ENCODE results near the gene MARCHF5. TPM values are rescaled to one million over a fixed set of nuclear protein-coding genes. Genes with fewer than 3 reads are reported as not detected.

Gene MARCHF5
- total RNA-seq, 1 donor from 2014 or later = 28.3 TPM

- intact Hi-C loops (cut with DNase I) = no loop called here
- peaks cover 5% of the 10 kb centered on the region for H3K36me3 ChIP-seq
These were observed 574 bp downstream of the MARCHF5 start for GRCh38 chr10:92291616-92291865.

DNA sequence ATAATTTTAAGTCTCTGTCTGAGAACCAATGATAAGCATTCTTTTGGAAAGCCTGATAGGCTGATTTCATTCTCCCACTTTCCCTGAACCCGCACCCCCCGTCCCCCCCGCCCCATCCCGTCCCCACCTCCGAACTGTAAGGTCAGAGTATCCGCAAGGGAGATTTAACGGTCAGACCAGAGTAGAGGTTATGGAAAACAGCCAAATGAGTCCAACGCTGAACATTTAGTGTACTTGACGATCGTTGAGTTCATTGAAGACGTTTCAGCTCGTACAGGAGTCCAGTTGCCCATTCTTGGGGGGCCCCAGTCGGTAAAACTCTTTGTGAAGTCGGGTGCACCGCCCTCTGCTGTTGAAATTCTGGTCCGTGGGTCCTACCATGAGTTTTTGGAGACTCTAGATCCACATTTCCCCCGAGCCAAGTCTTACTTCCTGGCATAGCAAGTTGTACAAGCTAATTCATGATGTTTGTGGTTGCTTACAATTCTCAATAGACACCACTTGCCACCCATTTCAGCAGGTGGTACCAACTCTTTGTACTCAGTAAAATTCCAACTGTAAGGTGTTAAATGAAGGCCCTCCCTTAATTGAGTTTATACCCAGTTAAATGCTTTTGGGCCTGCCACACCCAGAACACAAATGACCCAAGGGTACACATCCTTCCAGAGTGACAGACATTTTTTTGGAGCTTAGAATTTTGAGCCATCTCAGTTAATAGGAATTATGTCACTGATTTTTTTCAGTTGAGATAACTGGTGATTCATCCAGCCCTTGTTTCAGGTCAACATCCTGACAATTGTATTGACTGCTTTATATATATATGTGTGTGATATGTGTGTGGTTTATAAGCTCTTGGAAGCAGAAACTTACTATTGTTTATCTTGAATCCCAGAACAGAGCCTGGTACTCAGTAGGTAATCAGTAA is 1.2 kb downstream of the MARCHF5 start:
- H3K9me3 ChIP-seq = no peaks in the 10 kb centered on the region
- H3K4me1 ChIP-seq = peaks cover 21% of the 10 kb centered on the region
- H3K27ac ChIP-seq = peak overlapping the region; percentile 95
- peak; percentile 61 for DNase-seq
- H3K36me3 ChIP-seq = peaks cover 5% of the 10 kb centered on the region
- peak overlapping the region; percentile 95 for H3K4me3 ChIP-seq
- TF ChIP-seq, protein P1, sequence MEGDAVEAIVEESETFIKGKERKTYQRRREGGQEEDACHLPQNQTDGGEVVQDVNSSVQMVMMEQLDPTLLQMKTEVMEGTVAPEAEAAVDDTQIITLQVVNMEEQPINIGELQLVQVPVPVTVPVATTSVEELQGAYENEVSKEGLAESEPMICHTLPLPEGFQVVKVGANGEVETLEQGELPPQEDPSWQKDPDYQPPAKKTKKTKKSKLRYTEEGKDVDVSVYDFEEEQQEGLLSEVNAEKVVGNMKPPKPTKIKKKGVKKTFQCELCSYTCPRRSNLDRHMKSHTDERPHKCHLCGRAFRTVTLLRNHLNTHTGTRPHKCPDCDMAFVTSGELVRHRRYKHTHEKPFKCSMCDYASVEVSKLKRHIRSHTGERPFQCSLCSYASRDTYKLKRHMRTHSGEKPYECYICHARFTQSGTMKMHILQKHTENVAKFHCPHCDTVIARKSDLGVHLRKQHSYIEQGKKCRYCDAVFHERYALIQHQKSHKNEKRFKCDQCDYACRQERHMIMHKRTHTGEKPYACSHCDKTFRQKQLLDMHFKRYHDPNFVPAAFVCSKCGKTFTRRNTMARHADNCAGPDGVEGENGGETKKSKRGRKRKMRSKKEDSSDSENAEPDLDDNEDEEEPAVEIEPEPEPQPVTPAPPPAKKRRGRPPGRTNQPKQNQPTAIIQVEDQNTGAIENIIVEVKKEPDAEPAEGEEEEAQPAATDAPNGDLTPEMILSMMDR (IDR thresholded peaks at IDR 0.05) = peak; percentile 40
- ATAC-seq = peak; percentile 2 to 16
- no peaks in the 10 kb centered on the region for H3K27me3 ChIP-seq (ENCODE audit: low read depth)
- intact Hi-C loops (cut with DNase I) = no loop called here

More at GRCh38 chr10:92291616-92291865, 574 bp downstream of the MARCHF5 start:
- no peak for ATAC-seq
- Histone ChIP-seq H3K27me3 (ENCODE audit: low read depth) (no peaks in the 10 kb centered on the region), H3K9me3 (no peaks in the 10 kb centered on the region), H3K4me1 (peaks cover 21% of the 10 kb centered on the region), H3K27ac (peak overlapping the region; percentile 95), H3K4me3 (peak overlapping the region; percentile 95)
- TF ChIP-seq, protein P1 (IDR thresholded peaks at IDR 0.05) = no peak
- DNase-seq = no peak

DNA sequence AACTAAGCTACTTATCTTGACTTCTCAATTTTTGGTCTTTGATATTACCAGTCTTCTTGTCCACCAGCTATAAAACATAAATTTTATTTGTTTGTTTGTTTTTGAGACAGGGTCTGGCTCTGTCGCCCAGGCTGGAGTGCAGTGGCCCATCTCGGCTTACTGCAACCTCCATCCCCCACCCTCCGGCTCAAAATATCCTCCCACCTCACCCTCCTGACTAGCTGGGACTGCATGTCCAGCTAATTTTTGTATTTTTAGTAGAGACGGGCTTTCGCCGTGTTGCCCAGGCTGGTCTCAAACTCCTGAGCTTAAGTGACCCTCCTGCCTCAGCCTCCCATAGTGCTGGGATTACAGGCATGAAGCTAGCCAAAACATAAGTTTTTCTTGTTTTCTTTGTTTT is 7.5 kb downstream of the MARCHF5 start:
- TF ChIP-seq, protein P1 (IDR thresholded peaks at IDR 0.05) = no peak
- no peaks in the 10 kb centered on the region for H3K27me3 ChIP-seq (ENCODE audit: low read depth)
- no peak overlapping the region for H3K4me3 ChIP-seq
- H3K27ac ChIP-seq = no peak overlapping the region
- peaks cover 7% of the 10 kb centered on the region for H3K4me1 ChIP-seq
- H3K36me3 ChIP-seq = peaks cover 20% of the 10 kb centered on the region
- H3K9me3 ChIP-seq = no peaks in the 10 kb centered on the region
- intact Hi-C loops (cut with DNase I) = no loop called here
- DNase-seq = no peak
- no peak for ATAC-seq

DNA sequence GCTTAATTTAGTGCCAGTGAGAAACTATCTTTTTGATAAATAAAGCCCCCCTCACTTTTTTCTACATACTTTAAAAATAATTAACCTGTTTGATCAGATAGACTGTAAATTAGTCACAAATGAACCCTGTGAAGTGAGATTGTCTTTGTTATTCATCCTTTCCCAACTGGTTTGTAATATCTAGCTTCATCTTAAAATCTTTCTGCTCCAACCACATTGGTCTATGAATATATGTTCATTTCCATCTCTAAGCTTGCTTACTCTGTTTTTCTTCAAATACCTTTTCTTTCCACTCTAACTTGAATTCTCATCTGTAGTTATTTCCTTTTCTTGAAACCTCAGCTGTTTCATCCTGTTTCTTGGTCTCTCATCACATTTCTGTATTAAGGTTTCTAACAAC is 12.1 kb downstream of the MARCHF5 start:
- intact Hi-C loops (cut with DNase I) = no loop called here
- no peak for DNase-seq
- Histone ChIP-seq H3K36me3 (peaks cover 18% of the 10 kb centered on the region), H3K4me1 (peaks cover 1% of the 10 kb centered on the region), H3K27me3 (ENCODE audit: low read depth) (no peaks in the 10 kb centered on the region), H3K4me3 (no peak overlapping the region), H3K27ac (no peak overlapping the region), H3K9me3 (no peaks in the 10 kb centered on the region)
- TF ChIP-seq, protein P1 (IDR thresholded peaks at IDR 0.05) = no peak
- ATAC-seq = no peak

DNA sequence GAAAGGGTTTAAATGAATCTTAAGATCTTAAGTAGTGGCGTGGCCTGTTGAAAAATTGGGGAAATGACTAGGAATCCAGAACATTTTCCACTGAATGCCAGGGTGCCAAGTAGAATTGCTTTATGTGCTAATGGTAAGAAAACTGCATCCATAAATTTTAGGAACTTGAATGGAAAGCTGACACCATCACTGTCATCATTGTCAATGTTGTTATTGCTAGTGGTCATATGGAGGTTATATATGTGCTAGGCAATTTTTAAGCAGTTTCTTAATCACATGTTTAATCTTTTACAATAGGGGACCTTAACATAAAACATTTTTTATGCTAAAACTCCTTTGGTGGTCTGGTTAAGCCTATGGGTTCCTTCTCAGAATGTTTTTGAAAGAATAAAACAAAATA is 13.1 kb downstream of the MARCHF5 start:
- TF ChIP-seq, protein P1 (IDR thresholded peaks at IDR 0.05) = no peak
- peaks cover 18% of the 10 kb centered on the region for H3K36me3 ChIP-seq
- H3K27ac ChIP-seq = no peak overlapping the region
- no peak overlapping the region for H3K4me3 ChIP-seq
- no peaks in the 10 kb centered on the region for H3K9me3 ChIP-seq
- intact Hi-C loops (cut with DNase I) = no loop called here
- H3K4me1 ChIP-seq = no peaks in the 10 kb centered on the region
- DNase-seq (no peak), ATAC-seq (no peak)
- H3K27me3 ChIP-seq (ENCODE audit: low read depth) = no peaks in the 10 kb centered on the region
